HepG2 (cell line): Measurements from ENCODE around the gene C1QTNF1. TPM values are rescaled to one million over a fixed set of nuclear protein-coding genes. Genes with fewer than 3 reads are reported as not detected.
A peak's percentile ranks its signal among the peaks of the same experiment; 100 is the strongest.

ENCODE experiments used
- ATAC-seq: fragments of 200-7000 bp; cut with Tn5 transposase; 3 replicates; pipeline ENCODE4 v1.9.1; 2020; ENCODE audit warnings: mild to moderate bottlenecking, moderate library complexity
- BruUV-seq: library from RNA; stranded (reverse); fragments of 400-500 nt; replicated peaks from 2 replicates; lab custom pipeline; 2021; lab: Mats Ljungman, UMichigan
- CTCF ChIA-PET: fragments of 300-600 bp; formaldehyde crosslinking; extraction: SDS; loops from one replicate; lab custom pipeline; 2021; ENCODE audit warnings: low total read pairs, inconsistent platforms, low intra/inter-chr PET ratio; lab: Yijun Ruan, JAX
- POLR2A ChIA-PET: fragments of 350-600 bp; sonication (Branson Sonifier 250); formaldehyde crosslinking; loops from one replicate; lab custom pipeline; 2020; ENCODE audit warnings: antibody characterized with exemption, inconsistent platforms; lab: Yijun Ruan, JAX
- DNase-seq: peaks from one replicate; pipeline ENCODE4 v3.0.0-alpha.2; 2015; ENCODE audit warnings: low spot score
- FAIRE-seq: peaks from 3 replicates; lab custom pipeline; 2011; peaks lifted over from hg19 to GRCh38; lab: Jason Lieb, UNC
- H2AFZ ChIP-seq: one replicate; pipeline ENCODE4 v1.6.1; 2011; ENCODE audit warnings: low read length, inconsistent platforms
- H3K27ac ChIP-seq: fragments of 300-600 bp; 3 replicates; pipeline ENCODE4 v1.8.0; 2011; ENCODE audit warnings: mixed run types, mild to moderate bottlenecking, mixed read lengths, low read length, inconsistent platforms; ENCODE audit not compliant: insufficient read depth; ENCODE audit errors: extremely low read length
- H3K27me3 ChIP-seq, 2 experiments: fragments of 200-600 bp in 1 of 2; 2 replicates in 1 of 2; 3 replicates in 1 of 2; pipeline versions ENCODE4 v1.6.0 to v1.8.0; 2011; ENCODE audit warnings: low read length in 2 of 2, mild to moderate bottlenecking in 2 of 2, moderate library complexity in 2 of 2, inconsistent platforms in 1 of 2; ENCODE audit not compliant: insufficient read depth in 2 of 2, control insufficient read depth in 1 of 2
- H3K36me3 ChIP-seq, 2 experiments: fragments of 200-600 bp in 1 of 2; replicated peaks in 1 of 2; 2 replicates in 1 of 2; 3 replicates in 1 of 2; pipeline versions ENCODE4 v1.5.1 to v1.8.0; 2011; ENCODE audit warnings: low read length in 2 of 2, inconsistent platforms in 1 of 2; ENCODE audit not compliant: insufficient read depth in 2 of 2, control insufficient read depth in 1 of 2
- H3K4me1 ChIP-seq: 2 replicates; pipeline ENCODE4 v1.5.1; 2012; ENCODE audit warnings: low read length, inconsistent platforms; ENCODE audit not compliant: insufficient read depth
- H3K4me2 ChIP-seq: 2 replicates; pipeline ENCODE4 v1.6.0; 2011; ENCODE audit warnings: low read depth, low read length, inconsistent platforms
- H3K4me3 ChIP-seq, 3 experiments: fragments of 200-600 bp in 1 of 3; sonication (generic), shearing (Covaris generic) in 1 of 3; replicated peaks in 1 of 3; 2 replicates each; pipeline ENCODE4 v1.5.1; 2011 to 2016; ENCODE audit warnings: low read length in 3 of 3, inconsistent platforms in 2 of 3, low read depth in 2 of 3, mild to moderate bottlenecking in 2 of 3, control low read depth in 1 of 3, mixed read lengths in 1 of 3; ENCODE audit not compliant: insufficient read depth in 1 of 3
- H3K79me2 ChIP-seq: one replicate; pipeline ENCODE4 v1.6.1; 2011; ENCODE audit warnings: low read length, inconsistent platforms; ENCODE audit not compliant: insufficient read depth
- H3K9ac ChIP-seq: 2 replicates; pipeline ENCODE4 v1.6.0; 2011; ENCODE audit warnings: mild to moderate bottlenecking, low read depth, low read length, inconsistent platforms; ENCODE audit not compliant: insufficient read depth
- H3K9me3 ChIP-seq: 2 replicates; pipeline ENCODE4 v1.5.1; 2012; ENCODE audit warnings: mild to moderate bottlenecking, low read length
- H4K20me1 ChIP-seq: 2 replicates; pipeline ENCODE4 v1.6.0; 2011; ENCODE audit warnings: inconsistent platforms, mild to moderate bottlenecking, low read length, moderate library complexity; ENCODE audit not compliant: insufficient read depth
- AGO1 ChIP-seq: fragments of 200-400 bp; formaldehyde crosslinking; IDR thresholded peaks from 2 replicates; pipeline ENCODE4 v1.6.1; 2017; ENCODE audit warnings: mild to moderate bottlenecking, low read depth, low read length, moderate library complexity; ENCODE audit not compliant: poor library complexity, severe bottlenecking
- JARID2 ChIP-seq: sonication (generic); formaldehyde crosslinking; IDR thresholded peaks from 2 replicates; pipeline ENCODE4 v1.8.1; 2023; ENCODE audit warnings: missing genetic modification reagents, inconsistent platforms; ENCODE audit not compliant: insufficient replicate concordance
- PPARG ChIP-seq: conservative IDR thresholded peaks from 2 replicates; pipeline ENCODE4 v1.6.1; 2016; ENCODE audit warnings: missing biosample characterization, missing genetic modification reagents
- RBM22 ChIP-seq: fragments of 200-400 bp; formaldehyde crosslinking; optimal IDR thresholded peaks from 2 replicates; pipeline ENCODE3; 2017; ENCODE audit warnings: mild to moderate bottlenecking, low read length, moderate library complexity
- SAP130 ChIP-seq: IDR thresholded peaks from 2 replicates; pipeline ENCODE4 v1.6.1; 2016; ENCODE audit warnings: low read depth
- STAT6 ChIP-seq: sonication (generic); formaldehyde crosslinking; IDR thresholded peaks from 2 replicates; pipeline ENCODE4 v1.4.0; 2020; ENCODE audit warnings: missing genetic modification reagents, mild to moderate bottlenecking, borderline replicate concordance
- TEAD3 ChIP-seq: optimal IDR thresholded peaks from 2 replicates; pipeline ENCODE3; 2016; ENCODE audit warnings: borderline replicate concordance
- ZFAT ChIP-seq: sonication (generic); formaldehyde crosslinking; conservative IDR thresholded peaks from 2 replicates; pipeline ENCODE4 v1.8.1; 2023; ENCODE audit warnings: missing genetic modification reagents, inconsistent platforms
- ZNF224 ChIP-seq: sonication (generic); formaldehyde crosslinking; IDR thresholded peaks from 2 replicates; pipeline ENCODE4 v1.5.0; 2020; ENCODE audit warnings: mild to moderate bottlenecking, missing genetic modification reagents
- ZNF607 ChIP-seq: sonication (generic); formaldehyde crosslinking; IDR thresholded peaks from 2 replicates; pipeline ENCODE4 v1.5.1; 2020; ENCODE audit warnings: missing genetic modification reagents, mild to moderate bottlenecking, borderline replicate concordance
- ZNF619 ChIP-seq: sonication (generic); formaldehyde crosslinking; IDR thresholded peaks from 2 replicates; pipeline ENCODE4 v1.4.0; 2020; ENCODE audit warnings: mild to moderate bottlenecking, missing genetic modification reagents
- ZNF687 ChIP-seq: sonication (generic); formaldehyde crosslinking; IDR thresholded peaks from 2 replicates; pipeline ENCODE4 v1.5.1; 2020; ENCODE audit warnings: mild to moderate bottlenecking, missing genetic modification reagents, moderate library complexity
- WGBS: methylation state at CpG from one replicate; pipeline ENCODE4 v1.1.6; 2017; ENCODE audit warnings: low lambda C conversion rate; 5-methylcytosine and 5-hydroxymethylcytosine counted together
- in situ Hi-C: cut with HindIII; loops from 2 replicates; pipeline ENCODE4 v1.10.0; 2017; ENCODE audit warnings: low pct_unique_long_range_greater_than_20kb; ENCODE audit not compliant: extremely low pct_ligation_motif_present
- intact Hi-C: fragments of 100-400 bp; cut with micrococcal nuclease; formaldehyde crosslinking; loops from one replicate; pipeline ENCODE4 v1.10.0; 2022; ENCODE audit not compliant: unreplicated experiment
- polyA plus RNA-seq, 8 experiments: library from polyadenylated mRNA; depleted of rRNA in 3 of 8; stranded (reverse) in 7 of 8; unstranded in 1 of 8; fragments of >200 nt; fragmentation: Illumina TruSeq in 4 of 8; extraction: Trizol in 4 of 8; gene quantifications; 2 replicates each; pipeline versions ENCODE4 v1.2.1 to v1.2.3, GENCODE V29; 2011 to 2016; ENCODE audit warnings: low read depth in 4 of 8, missing spikeins in 1 of 8, mixed read lengths in 1 of 8; ENCODE audit not compliant: insufficient read depth in 1 of 8
- total RNA-seq, 5 experiments: library from RNA; depleted of rRNA; stranded (reverse); fragments of >200 nt; fragmentation: Illumina TruSeq; extraction: Trizol; gene quantifications; 2 replicates each; pipeline ENCODE4 v1.2.3, GENCODE V29; 2016; ENCODE audit warnings: low read depth in 1 of 5
- TF ChIP-seq, protein P1 (sequence below): sonication (generic); formaldehyde crosslinking; IDR thresholded peaks from 2 replicates; pipeline ENCODE4 v1.5.0; 2020; ENCODE audit warnings: mild to moderate bottlenecking, missing genetic modification reagents, moderate library complexity

Gene C1QTNF1
- total and polyA plus RNA-seq, 2 of the 13 experiments (the other 11 are each of a cell fraction or from before 2014, with no cell fraction given) = 0.18 to 0.86 TPM

GRCh38 chr17:79019632-79020584 lies 4.1 kb upstream of the C1QTNF1 start:
- no peaks in the 10 kb centered on the region for H4K20me1 ChIP-seq
- H3K9ac ChIP-seq = no peak overlapping the region
- H3K4me3 ChIP-seq = peak overlapping the region in 1 of 3 experiments; percentile 1; a peak in 1 of 6 replicates
- peak overlapping the region; percentile 47 for H3K4me2 ChIP-seq
- peak; percentile 66 for ATAC-seq
- H3K36me3 ChIP-seq = no peaks in the 10 kb centered on the region
- WGBS = 21% methylated on average over 18 of the region's 19 CpGs
- H2AFZ ChIP-seq = no peak overlapping the region
- no peaks in the 10 kb centered on the region for H3K27me3 ChIP-seq
- DNase-seq = peak; percentile 79
- POLR2A ChIA-PET = interaction anchor here (0.8 to 1.9 kb wide), 6 partner anchors 8 to 55 kb away, joined by 3 to 8 read pairs (median 4); partner anchors contain the start of genes CANT1 and ENGASE
- peaks cover 12% of the 10 kb centered on the region; the same call in 1 of the 2 replicates for H3K9me3 ChIP-seq
- FAIRE-seq = peak; percentile 66
- CTCF ChIA-PET = interaction anchor here (1.0 to 4.9 kb wide), 5 partner anchors 19 to 371 kb away, joined by 3 to 71 read pairs (median 6); no protein-coding TSS in a partner anchor
- BruUV-seq = no TSS peak
- H3K79me2 ChIP-seq = no peaks in the 10 kb centered on the region
- H3K4me1 ChIP-seq = peaks cover 41% of the 10 kb centered on the region
- H3K27ac ChIP-seq = no peak overlapping the region
- in situ Hi-C loops = no loop called here
- intact Hi-C loops = loop anchor here (1.0 to 5.0 kb wide), 3 partner anchors 7 to 57 kb away; no protein-coding TSS in a partner anchor
- TF ChIP-seq SAP130 (CRISPR knock-in tag) (peak; percentile 40), ZNF224 (CRISPR knock-in tag) (no peak), ZNF607 (CRISPR knock-in tag) (0 out of 2 replicates have a peak, but pooled peaks have one; percentile 21), ZFAT (CRISPR knock-in tag) (no peak), JARID2 (CRISPR knock-in tag) (peak; percentile 33), STAT6 (CRISPR knock-in tag) (0 out of 2 replicates have a peak, but pooled peaks have one; percentile 2), PPARG (no peak), ZNF687 (CRISPR knock-in tag) (peak; percentile 55), ZNF619 (CRISPR knock-in tag) (0 out of 2 replicates have a peak, but pooled peaks have one; percentile 42), TEAD3 (peak; percentile 39), RBM22 (peak; percentile 16), AGO1 (peak; percentile 42)
- TF ChIP-seq, protein P1, sequence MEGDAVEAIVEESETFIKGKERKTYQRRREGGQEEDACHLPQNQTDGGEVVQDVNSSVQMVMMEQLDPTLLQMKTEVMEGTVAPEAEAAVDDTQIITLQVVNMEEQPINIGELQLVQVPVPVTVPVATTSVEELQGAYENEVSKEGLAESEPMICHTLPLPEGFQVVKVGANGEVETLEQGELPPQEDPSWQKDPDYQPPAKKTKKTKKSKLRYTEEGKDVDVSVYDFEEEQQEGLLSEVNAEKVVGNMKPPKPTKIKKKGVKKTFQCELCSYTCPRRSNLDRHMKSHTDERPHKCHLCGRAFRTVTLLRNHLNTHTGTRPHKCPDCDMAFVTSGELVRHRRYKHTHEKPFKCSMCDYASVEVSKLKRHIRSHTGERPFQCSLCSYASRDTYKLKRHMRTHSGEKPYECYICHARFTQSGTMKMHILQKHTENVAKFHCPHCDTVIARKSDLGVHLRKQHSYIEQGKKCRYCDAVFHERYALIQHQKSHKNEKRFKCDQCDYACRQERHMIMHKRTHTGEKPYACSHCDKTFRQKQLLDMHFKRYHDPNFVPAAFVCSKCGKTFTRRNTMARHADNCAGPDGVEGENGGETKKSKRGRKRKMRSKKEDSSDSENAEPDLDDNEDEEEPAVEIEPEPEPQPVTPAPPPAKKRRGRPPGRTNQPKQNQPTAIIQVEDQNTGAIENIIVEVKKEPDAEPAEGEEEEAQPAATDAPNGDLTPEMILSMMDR (CRISPR knock-in tag) = peak; percentile 76
